ENCODE measurements around the gene USP54.
A peak's percentile ranks its signal among the peaks of the same experiment; 100 is the strongest.

DNA sequence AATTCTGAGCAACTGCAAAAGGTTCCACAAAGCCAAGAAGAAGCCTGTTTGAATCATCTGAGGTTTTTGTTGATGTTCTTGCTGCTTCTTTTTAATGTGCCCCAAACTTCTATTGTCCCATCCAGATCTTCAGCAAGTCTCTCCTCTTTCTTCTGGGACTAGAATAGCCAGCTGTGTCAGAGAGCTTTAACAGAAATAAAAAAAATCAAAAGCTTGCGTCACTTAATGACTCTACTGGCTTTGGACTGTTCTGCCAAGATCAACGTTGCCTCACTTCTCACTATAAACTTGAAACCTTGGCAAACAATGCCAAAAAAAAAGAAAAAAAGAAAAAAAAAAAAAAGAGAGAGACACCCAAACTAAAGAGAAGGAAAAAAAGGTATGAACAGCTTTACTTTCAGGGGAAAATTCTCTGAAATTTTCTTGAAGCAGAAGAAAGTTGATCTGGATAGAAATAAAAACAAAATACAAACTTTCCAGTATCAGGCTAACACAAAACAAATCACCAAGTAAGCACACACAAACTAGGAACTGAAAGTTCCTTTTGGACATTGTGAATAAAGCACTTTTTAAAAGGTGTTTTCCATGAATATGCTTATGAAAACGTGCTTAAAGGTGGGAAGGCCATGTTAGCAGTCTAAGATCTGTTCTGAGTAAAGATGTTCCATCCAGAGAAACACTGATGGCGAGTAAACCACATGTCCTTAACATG, 14.8 kb downstream of the USP54 start:
- peak; percentile 69 to 98 for TF ChIP-seq POLR2AphosphoS5 (IDR thresholded peaks at IDR 0.05)
- TF ChIP-seq EP300 (IDR thresholded peaks at IDR 0.05) = peak; percentile 36
